HG03342 (cell line): ENCODE data around the gene ARHGEF7.
"Not testable (repeated sequence)": the region's sequence is repeated elsewhere in the genome, so short reads cannot be mapped to it uniquely, and the experiment has no call there.

Experiments
- ATAC-seq: cut with Tn5 transposase; IDR thresholded peaks from one replicate; pipeline ENCODE4 v1.9.1; 2021; ENCODE audit warnings: mild to moderate bottlenecking, moderate library complexity; ENCODE audit not compliant: unreplicated experiment

The ARHGEF7 gene

DNA sequence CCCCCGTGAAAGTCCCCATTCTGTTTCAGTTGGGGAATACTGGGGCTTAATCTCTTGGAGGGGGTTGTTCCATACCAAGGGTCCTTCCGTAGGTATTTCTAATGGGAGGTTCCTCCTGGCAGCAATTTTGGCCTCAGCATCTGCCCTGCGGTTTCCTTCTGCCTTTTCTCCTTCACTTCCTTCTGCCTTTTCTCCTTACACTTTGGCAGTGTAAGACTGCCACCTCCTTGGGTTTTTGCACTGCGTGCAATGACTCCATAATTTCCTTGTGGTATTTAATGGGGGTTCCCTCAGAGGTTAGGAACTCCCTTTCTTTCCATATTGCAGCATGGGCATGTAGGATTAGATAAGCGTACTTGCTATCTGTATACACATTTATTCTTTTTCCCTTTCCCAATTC is 78.1 kb downstream of the ARHGEF7 start:
- ATAC-seq, result not testable (repeated sequence)

DNA sequence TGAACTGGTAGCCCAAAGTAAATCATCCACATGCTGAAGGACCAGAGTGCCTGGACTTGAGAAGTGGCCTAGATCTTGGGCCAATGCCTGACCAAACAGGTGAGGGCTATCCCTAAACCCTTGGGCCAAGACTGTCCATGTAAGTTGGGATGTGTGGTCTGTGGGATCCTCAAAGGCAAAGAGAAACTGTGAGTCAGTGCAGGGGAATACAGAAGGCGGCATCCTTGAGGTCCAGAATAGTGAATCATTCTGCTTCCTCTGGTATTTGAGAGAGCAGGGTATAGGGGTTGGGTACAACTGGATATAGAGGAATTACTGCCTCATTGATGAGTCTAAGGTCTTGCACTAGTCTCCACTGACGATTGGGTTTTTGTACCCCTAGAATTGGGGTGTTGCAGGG is 79.5 kb downstream of the ARHGEF7 start:
- not testable (repeated sequence) for ATAC-seq

DNA sequence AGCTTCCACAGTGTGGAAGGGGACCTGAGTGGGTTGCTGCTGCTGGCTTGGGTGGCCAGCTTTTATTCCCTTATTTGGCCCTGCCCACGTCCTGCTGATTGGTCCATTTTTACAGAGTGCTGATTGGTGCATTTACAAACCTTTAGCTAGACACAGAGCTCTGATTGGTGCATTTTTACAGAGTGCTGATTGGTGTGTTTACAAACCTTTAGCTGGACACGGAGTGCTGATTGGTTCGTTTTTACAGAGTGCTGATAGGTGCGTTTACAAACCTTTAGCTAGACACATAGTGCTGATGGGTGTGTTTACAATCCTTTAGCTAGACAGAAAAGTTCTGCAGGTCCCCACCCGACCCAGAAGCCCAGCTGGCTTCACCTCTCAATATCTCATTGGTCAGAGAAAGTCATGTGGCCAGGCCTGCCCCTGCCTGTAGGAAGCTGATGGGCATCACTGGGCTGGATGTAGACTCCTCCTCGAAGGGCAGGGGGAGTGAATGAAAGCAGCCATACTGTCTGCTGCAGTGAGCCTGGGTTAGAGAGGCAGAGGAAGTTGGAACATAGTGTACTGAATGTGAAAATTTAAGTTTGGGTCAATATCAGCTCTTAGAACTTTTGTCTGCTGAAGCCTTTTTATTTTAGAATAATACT is 83.7 kb downstream of the ARHGEF7 start:
- not testable (repeated sequence) for ATAC-seq

DNA sequence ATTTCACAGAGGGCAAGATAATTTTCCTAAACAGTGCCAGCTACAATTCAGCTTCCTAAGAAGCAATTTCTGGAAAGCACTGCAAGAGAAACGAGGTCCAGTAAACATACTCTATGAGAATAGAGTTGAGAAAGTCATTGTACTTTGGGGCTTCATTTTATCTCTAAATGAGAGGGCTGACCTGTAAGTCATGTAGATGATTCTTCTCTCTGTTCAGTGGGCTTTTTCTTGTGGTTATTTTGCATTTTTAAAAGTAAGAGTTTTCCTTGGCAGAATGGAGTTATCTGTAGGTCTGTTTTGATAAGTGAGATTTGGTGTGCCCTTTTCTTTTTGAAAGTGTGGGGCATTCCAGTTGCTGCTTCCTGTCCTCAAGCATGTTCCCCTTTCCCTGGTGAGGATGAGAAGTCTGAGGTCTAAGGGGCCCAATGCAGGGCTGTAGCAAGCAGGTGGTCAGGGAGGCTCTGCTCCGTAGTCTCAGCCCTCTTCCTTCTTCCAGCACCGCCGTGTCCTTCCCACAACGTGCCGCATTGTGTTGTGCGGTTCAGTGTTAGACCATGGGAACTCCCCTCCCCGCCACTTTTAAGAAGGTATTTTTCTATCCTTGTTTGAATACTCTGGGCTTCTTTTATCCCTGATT is 86.3 kb downstream of the ARHGEF7 start:
- no peak for ATAC-seq

DNA sequence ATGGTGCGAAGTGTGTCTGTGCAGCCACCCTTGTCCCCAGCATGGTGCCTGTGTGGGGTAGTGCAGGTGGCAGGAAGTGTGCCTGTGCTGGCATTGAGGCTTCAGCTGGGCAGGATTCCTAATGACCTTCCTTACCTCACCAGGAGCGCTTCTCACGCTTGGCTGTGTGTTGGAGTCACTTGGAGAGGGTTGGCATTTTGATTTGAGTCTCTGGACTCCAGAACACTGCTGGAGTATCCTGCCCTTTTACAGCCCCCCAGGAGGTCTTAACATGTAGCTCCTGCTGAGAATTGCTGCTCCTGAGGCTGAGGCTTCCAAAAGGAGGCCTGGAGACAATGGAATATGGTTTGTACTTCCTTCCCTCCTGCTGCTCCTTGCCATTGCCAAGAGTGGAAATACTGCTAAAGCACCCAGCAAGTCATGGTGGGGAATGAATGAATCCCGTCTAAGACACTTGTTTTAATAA is 87.1 kb downstream of the ARHGEF7 start:
- ATAC-seq, result no peak

DNA sequence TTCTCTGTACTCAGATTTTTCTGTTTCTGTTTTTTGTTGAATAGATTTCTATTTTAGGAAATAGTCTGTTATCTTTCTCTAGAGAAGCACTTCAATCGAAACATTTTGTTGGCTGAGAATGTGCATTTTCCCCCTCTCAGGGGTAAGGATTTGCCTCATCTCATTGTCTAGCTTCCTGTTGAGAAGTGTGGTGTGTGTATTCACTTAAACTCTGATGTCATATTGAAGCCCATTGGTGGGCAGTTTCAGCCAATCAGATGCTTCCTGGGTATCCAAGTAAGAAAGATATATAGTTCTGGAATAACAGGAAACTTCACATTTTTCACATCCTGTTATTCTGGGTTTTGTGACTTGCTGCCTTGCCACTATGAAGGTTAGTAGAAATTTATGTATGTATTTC is 87.6 kb downstream of the ARHGEF7 start:
- peak; percentile 87 for ATAC-seq

DNA sequence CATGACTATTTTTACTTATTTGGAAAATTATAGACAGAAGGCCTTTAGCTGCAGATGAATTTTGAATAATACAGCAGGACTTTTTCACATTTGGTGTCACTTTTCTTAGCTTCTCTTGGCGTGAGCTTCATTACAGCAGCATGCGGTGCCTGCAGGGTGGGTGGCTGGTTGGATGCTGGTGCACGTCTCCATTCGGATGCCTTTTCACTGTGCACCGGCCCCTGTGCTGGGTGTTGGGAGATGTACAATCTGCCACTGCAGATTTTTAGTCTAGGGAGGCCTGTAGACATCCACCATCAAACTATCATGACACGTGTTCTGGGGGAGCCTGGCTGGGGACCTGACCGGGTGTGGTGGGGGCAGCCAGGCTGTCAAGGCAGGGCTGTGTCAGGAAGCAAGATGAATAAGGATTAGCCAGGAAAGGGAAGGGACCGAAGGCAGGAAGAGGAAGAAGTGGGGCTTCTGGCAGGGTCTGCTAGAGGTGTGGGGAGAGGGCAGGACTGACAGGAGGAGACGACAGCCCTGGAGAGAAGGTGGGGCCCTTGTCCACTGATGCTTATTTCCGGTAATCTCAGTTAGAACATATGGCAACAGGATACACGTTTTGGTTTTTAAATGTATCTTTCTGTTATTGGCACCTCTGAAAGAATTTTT is 88.8 kb downstream of the ARHGEF7 start:
- ATAC-seq, result peak; percentile 44

DNA sequence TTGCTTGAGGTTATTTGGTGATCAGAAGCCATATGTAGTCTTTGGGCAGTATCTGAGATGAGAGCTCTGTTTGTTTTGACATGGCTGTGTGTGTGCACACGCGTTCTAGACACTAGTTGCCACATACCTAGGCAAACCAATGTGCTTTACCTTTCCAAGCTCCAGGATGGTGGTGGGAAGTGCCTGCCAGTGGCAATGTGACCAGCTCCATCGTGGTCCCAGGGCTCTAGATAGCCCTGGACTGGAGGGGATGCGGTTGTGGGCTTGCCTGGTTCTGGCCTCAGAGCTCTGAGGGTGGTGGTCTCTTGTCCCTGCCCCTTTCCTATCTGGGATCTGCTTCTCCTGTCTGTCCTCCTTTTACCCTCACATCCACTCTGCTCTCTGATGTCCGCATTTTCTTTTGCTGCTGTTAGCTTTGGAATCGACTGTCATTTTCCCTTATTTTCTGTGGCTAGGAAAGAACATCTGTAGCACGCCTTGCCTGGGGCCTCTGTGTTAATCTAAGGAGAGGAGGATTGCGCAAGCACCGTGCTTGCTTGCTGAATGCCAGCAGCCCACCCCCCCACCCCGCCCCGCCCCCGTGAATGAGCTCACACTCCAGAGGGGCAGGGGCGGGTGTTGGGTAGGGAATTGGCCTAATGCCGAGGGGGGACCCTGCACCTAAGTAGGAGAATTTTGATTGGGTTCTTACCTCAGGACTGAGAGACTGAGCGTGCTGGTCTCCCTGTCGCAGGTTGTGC is 89.5 kb downstream of the ARHGEF7 start:
- ATAC-seq, result no peak

DNA sequence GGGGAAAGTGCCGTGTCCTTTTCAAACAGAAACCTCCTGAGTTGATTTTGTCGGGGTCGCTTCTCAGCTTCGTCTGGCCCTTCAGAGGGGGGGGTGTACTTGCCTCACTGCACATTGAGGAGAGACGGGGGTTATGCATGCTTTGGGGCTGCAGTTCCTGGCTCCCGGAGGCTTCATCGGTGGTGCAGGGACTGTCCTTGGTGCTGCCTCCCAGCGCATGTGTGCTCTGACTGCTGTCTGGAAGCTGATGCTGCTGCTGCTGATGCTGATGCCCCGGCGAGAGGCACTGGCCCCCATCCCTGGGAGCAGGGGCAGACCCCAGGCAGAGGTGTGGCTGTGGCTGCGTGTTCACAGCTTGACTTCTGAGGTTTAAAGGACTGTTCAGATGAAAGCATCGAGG is 91.0 kb downstream of the ARHGEF7 start:
- ATAC-seq, result no peak

DNA sequence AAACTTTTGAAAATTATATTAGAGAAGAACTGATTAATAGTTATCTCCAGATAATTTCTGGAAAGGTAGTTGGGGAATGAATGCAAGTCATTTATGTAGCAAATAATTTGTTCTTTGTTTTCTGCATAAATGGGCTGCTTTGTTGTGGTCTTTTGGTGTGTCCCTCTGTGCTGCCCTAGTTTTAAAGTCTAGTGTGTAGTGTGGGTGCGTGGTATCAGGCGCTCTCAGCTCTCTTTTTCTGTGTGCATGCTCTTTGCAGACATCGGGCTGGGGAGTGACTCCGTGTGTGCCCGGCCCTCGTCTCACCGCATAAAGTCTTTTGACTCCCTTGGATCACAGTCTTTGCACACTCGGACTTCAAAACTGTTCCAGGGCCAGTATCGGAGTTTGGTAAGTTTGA is 94.5 kb downstream of the ARHGEF7 start:
- ATAC-seq, result no peak

DNA sequence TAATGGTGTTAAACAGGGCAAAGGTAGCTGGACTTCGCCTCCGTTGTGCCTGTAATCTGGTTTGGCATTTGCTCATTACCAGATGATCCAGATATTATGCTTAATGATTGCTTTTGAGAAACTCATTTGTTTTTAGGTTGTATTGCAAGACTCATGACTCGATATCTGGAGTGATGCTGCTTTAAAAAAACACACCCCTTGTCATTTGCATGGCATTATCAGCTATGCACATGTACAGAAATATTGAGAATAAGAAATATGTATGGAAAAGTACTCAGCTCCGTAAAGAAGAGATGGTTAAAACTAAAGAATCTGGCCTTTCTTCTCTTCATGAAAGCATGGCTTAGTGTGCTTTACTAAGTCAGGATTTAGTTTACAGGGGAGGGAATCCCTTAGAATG is 95.0 kb downstream of the ARHGEF7 start:
- ATAC-seq, result no peak

DNA sequence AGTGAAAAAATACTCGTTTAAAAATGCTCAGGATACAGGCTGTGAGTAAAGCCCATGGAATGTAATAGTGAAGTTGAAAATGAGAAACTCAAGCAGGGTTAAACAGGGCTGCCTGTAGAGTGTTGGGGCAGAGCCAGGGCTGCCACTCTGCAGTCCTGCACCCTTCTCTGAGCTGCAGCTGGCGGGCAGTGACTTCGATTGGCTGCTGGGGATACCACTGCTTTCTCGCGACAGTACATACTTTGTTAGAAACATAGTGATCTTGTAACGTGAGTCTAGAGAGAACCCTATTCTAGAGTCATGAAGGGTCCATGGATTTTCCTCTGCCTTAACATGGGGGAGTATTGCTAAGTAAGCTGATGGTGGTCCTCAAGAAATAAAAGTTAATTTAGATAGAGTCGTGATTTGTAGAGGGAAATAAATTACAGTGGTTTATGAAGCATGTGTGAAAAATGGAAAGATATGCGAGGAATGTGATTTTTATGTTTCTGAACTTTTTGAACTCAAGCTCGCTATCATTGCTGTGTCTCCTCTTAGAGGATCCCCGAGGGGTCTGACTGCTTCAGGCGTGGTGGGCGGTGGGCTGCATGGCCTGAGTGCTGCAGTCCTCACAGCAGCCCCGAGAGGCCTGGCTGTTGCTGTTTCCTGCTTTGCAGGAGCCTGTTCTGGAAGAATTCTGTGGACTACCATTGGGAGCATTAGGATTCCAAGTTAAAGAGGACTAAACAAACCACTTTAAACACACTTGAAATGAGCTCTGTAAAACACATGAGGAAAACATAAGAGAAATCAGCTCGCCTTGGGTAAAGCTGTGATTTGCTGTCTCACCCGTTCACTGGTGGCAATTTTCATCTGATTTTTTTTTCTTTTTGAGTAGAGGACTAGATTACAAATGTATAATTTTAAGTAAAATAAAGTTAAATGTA is 95.7 kb downstream of the ARHGEF7 start:
- ATAC-seq, result no peak

DNA sequence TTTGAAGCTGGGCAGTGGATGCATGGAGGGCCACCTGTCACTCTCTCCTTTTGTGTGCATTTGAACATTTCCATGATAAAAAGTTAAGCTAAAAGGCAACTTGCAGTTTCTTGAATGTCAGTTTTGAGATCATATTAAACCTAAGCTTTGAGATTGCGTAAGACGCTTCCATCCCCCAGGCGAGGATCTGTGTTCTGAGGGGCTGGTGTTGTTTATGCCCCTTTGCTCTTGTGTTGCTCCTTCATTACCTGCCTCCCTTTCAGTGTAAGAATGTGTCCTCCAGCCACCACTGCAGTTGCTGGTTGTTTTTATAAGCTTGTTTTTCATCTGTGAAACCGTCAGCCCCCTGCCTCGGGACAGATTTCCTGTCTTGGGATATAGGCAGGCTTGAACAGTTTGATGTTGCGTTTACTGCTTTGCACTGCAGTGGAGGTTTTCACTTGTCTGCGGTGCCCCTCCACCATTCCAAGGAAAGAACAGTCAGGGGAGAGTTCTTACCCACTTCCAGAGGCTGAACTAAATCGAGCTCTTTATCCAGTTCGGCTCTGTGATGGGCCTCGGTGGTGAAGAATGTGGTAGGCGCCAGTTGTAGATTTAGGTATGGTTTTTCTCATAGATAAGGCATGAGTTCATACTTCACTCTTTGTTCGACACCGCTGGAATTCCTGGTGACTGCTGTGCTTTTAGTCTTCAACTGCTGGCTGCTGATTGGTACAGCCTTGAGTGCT is 96.8 kb downstream of the ARHGEF7 start:
- ATAC-seq, result no peak

DNA sequence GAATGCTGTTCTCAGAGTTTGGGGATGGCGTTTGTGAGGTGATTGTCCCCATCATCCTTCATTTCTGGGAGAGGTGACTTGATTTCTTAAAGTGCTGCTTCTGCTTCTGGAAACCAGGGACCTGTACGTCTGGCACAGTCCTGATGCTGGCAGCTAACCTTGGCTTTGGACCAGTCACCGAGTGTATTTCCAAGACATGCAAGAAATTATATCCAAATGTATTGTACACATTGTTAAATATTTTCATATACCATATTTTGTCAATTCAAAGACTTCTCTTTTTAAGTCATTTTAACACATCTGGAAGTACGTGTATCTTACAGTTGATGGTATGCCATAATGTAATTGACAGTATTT is 97.4 kb downstream of the ARHGEF7 start:
- no peak for ATAC-seq

DNA sequence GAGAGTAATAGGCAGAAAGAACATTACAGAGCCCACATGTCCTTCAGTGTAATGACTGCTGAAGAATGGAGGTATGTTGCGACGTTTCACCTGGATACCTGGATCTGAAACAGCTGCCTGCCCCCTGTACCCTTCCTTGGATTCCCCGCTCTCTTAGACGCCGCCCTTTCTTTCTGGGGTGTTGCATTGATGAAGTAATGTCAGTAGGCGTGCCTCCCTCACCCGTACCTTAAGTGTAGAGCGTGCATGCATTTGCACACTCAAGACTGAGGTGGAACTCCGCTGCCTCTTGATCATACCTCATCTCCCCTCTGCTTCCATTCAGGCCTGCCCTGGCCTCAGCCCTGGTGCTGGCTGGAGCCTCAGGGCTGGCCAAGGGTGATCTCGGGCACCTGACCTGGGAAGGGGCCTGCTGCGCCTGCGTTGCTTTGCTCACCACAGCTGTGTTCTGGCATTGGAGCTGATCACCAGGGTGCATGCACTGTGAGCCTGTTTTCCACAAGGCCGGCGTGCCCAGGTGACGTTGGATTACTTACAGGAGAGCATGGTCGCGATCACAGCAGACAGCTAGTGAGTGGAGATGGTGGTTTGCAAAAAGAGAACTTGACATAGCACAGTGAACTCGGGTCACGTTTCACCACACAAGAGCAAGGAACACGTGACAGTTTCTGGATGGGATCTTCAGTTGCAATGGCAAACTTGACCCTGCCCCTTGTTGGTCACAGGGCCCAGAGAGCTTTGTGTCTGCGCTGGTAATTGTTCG is 99.0 kb downstream of the ARHGEF7 start:
- ATAC-seq, result peak; percentile 43

DNA sequence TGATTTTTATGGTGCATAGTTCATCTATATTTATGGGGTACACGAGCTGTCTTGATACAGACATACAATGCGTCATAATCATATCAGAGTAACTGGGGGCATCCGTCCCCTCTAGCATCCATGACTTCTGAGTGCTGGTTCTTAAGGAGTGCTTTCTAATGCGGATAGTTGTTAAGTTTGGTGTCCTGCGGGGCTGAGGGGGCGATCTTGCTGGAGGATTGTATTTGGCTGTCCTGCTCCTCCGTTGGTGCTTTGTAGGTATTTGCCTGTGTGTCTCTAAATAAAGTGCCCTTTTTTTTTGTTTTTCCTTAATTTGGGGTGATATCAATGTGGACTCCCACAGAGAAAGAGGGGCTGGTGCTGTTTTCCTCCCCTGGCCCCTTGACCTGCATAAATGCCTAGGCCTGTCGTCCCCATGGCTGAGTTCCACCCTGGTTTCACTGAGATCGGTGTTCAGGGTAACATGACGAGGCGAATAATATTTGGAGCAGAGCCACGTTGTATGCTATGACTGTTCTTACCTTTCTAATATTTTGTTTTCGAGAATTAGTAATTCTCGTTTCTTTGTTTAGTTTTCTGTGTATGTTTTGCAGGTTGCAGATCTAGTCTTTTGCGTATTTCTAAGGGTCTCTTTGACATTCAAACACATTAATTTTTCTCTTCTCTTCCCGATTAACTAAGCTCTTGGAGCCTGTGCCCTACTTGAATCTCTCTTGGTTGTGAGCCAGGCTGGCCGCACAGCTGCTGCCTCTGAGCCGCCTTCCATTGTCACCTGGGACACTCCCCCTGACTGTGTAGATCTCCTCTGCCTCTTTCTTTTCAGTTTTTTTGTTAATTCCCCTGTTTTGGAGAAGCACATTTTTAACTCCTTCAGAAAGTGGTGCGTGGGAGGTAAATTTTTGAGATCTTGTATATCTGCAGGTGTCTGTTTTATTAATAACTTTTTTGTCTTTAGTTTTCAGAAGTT is 100.3 kb downstream of the ARHGEF7 start:
- ATAC-seq, result no peak

DNA sequence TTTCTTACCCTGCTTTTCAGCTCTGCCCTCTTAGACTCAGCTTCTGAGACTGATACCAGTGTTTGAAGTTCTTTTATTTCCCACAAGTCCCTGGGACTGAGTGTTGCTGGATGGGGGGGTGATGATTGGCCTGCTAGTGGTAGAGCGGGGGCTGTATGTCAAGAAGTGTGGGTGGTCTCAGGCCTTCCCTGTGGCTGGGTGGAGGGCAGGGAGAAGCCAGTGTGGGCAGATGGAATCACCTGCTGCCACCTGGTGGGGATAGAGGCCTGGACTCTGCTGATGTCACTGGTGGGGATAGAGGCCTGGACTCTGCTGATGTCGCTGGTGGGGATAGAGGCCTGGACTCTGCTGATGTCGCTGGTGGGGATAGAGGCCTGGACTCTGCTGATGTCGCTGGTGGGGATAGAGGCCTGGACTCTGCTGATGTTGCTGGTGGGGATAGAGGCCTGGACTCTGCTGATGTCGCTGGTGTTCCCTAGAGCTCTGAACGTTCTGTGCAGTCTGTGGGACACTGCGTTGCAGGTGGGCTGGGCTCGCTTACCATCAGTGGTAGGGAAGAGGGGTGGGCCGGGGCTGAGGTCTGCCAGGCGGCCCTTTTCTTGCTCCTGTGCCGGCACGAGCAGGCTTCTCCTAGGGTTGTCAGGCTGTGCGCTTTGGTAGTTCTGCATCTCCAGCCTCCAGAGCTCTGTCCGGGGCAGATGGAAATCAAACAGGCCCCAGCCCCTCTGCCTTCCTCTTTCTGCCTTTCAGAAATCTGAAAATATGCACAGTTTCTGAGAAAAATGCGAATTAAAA is 101.3 kb downstream of the ARHGEF7 start:
- ATAC-seq, result no peak
